Naive thymus-derived CD4-positive, alpha-beta T cell (primary cell): ENCODE results near the gene SIK3. TPM values are rescaled to one million over a fixed set of nuclear protein-coding genes. Genes with fewer than 3 reads are reported as not detected.

Source experiments
- ATAC-seq: fragments of 150-1000 bp; cut with Tn5 transposase; 2 replicates; pipeline ENCODE4 v1.10.0; 2021; ENCODE audit warnings: mild to moderate bottlenecking, moderate library complexity
- CTCF ChIA-PET: fragments of 350-600 bp; sonication (Branson Sonifier 250); formaldehyde crosslinking; loops from one replicate; lab custom pipeline; 2021; ENCODE audit warnings: antibody characterized with exemption; lab: Charles Lee
- POLR2A ChIA-PET: fragments of 350-600 bp; sonication (Branson Sonifier 250); formaldehyde crosslinking; loops from one replicate; lab custom pipeline; 2021; ENCODE audit warnings: antibody characterized with exemption, inconsistent platforms; lab: Charles Lee
- DNase-seq, 9 donors: peaks; one replicate each; pipeline versions ENCODE4 v3.0.0 to v3.0.0-alpha.2; 2020 to 2022; ENCODE audit warnings: mixed read lengths in 1 of 9
- H3K27ac ChIP-seq: one replicate; pipeline ENCODE4 v1.7.0; 2013; ENCODE audit warnings: mild to moderate bottlenecking, low read depth, low read length, moderate library complexity
- H3K27me3 ChIP-seq, 2 donors: one replicate each; pipeline ENCODE4 v1.7.0; 2013; ENCODE audit warnings: low read length in 2 of 2, mild to moderate bottlenecking in 2 of 2, moderate library complexity in 2 of 2; ENCODE audit not compliant: control insufficient read depth in 2 of 2, insufficient read depth in 2 of 2
- H3K36me3 ChIP-seq, 3 experiments: 1 replicate in 2 of 3; 2 replicates in 1 of 3; pipeline ENCODE4 v1.7.0; 2013; ENCODE audit warnings: low read length in 3 of 3, mild to moderate bottlenecking in 3 of 3, moderate library complexity in 1 of 3; ENCODE audit not compliant: insufficient read depth in 3 of 3, control insufficient read depth in 2 of 3
- H3K4me1 ChIP-seq, 2 donors: one replicate each; pipeline ENCODE4 v1.7.0; 2013; ENCODE audit warnings: low read length in 2 of 2, mild to moderate bottlenecking in 2 of 2, moderate library complexity in 1 of 2; ENCODE audit not compliant: control insufficient read depth in 2 of 2, insufficient read depth in 2 of 2
- H3K4me3 ChIP-seq: 2 replicates; pipeline ENCODE4 v1.7.0; 2013; ENCODE audit warnings: mild to moderate bottlenecking, low read length
- H3K9me3 ChIP-seq, 3 experiments: 1 replicate in 2 of 3; 2 replicates in 1 of 3; pipeline ENCODE4 v1.7.0; 2013; ENCODE audit warnings: low read length in 3 of 3; ENCODE audit not compliant: control insufficient read depth in 2 of 3
- H3K27ac Mint-ChIP-seq, 9 donors: one replicate each; pipeline ENCODE4 v1.8.0; 2020 to 2022; ENCODE audit warnings: mixed read lengths in 9 of 9, mild to moderate bottlenecking in 8 of 9, moderate library complexity in 5 of 9, inconsistent platforms in 2 of 9
- H3K27me3 Mint-ChIP-seq, 5 donors: one replicate each; pipeline ENCODE4 v1.8.0; 2021 to 2022; ENCODE audit warnings: mixed read lengths in 5 of 5, mild to moderate bottlenecking in 1 of 5
- H3K36me3 Mint-ChIP-seq, 5 donors: one replicate each; pipeline ENCODE4 v1.8.0; 2020 to 2022; ENCODE audit warnings: mixed read lengths in 5 of 5, mild to moderate bottlenecking in 3 of 5, inconsistent platforms in 1 of 5
- H3K4me1 Mint-ChIP-seq, 7 donors: one replicate each; pipeline ENCODE4 v1.8.0; 2020 to 2022; ENCODE audit warnings: mixed read lengths in 7 of 7, mild to moderate bottlenecking in 3 of 7, inconsistent platforms in 1 of 7
- H3K4me3 Mint-ChIP-seq, 10 donors: one replicate each; pipeline ENCODE4 v1.8.0; 2020 to 2022; ENCODE audit warnings: mild to moderate bottlenecking in 10 of 10, mixed read lengths in 10 of 10, moderate library complexity in 6 of 10, inconsistent platforms in 2 of 10
- H3K9me3 Mint-ChIP-seq, 11 donors: one replicate each; pipeline ENCODE4 v1.8.0; 2020 to 2022; ENCODE audit warnings: mixed read lengths in 11 of 11, mild to moderate bottlenecking in 4 of 11, inconsistent platforms in 1 of 11, moderate library complexity in 1 of 11
- intact Hi-C, 2 donors: fragments of 100-400 bp; cut with micrococcal nuclease; formaldehyde crosslinking; loops; one replicate each; pipeline ENCODE4 v1.15.1; 2023
- polyA plus RNA-seq, 2 donors: library from polyadenylated mRNA; unstranded; fragments of 300-500 nt; fragmentation: Illumina TruSeq; gene quantifications; one replicate each; pipeline ENCODE4 v1.2.3, GENCODE V29; 2021
- total RNA-seq, 6 experiments: library from RNA in 5 of 6; stranded (reverse) in 5 of 6; gene quantifications; 1 replicate in 5 of 6; 2 replicates in 1 of 6; pipeline ENCODE4 v1.2.3 and lab custom pipeline; 2021 to 2026

SIK3 gene
- total and polyA plus RNA-seq, 7 experiments from 2014 or later: 13.3 to 85.2 (median 64.4) TPM

DNA sequence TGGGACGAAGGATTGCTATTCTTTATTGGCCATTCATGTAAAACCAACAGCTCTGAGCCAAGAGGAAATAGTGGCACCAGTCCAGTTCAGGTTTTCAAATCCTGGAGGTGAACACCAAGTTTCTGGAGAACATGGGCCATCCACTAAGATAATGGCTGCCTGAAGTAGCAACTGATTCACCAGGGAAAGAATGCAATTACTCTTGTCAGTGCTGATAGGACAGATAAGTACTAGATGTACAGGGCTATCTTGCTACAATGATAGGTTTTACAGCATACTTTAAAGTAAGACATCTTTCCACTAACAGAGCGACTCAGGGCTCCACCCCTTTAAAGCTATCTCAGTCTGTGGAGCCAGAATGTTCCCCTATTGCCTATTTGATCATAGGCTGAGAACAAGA is 224.0 kb downstream of the SIK3 start:
- H3K27me3 Mint-ChIP-seq: no peaks in the 10 kb centered on the region
- POLR2A ChIA-PET: no interaction called here
- H3K27ac Mint-ChIP-seq: no peak overlapping the region

DNA sequence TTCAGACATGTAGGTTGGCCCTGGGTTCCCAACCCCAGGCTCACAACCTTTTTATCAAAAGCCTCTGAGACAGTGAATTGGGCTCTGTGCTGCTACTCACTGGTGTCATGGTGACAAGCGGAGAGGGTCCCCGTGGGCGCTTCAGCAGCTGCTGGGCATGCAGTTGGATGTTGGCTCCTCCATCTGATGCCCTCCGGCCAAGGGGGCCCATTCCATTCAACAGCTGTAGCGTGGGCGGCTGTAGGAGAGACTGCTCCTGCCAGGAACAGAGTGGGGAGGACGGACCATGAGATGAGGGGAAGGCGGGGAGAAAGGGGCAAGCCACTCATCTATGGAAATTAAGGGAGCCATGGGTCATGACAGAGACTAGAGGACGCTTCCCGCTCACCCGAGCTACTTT is 224.8 kb downstream of the SIK3 start:
- Mint-ChIP-seq H3K27me3 (no peaks in the 10 kb centered on the region), H3K9me3 (no peaks in the 10 kb centered on the region), H3K4me3 (no peak overlapping the region), H3K27ac (no peak overlapping the region), H3K4me1 (peaks cover 0 to 21% (median 0%) of the 10 kb centered on the region in 7 donors), H3K36me3 (peaks cover 24 to 75% (median 35%) of the 10 kb centered on the region in 5 donors)
- ChIA-PET CTCF (no interaction called here), POLR2A (no interaction called here)
- intact Hi-C loops: no loop called here
- Histone ChIP-seq H3K4me1 (no peaks in the 10 kb centered on the region), H3K36me3 (peaks cover 12 to 77% (median 29%) of the 10 kb centered on the region in 3 experiments), H3K9me3 (no peaks in the 10 kb centered on the region), H3K27me3 (no peaks in the 10 kb centered on the region), H3K27ac (no peak overlapping the region), H3K4me3 (no peak overlapping the region)
- DNase-seq (no peak), ATAC-seq (no peak)

More for the DNA sequence above, 224.0 kb downstream of the SIK3 start:
- no peak for DNase-seq
- Histone ChIP-seq H3K36me3 (peaks cover 12 to 70% (median 27%) of the 10 kb centered on the region in 3 experiments), H3K27ac (no peak overlapping the region), H3K4me3 (no peak overlapping the region), H3K9me3 (no peaks in the 10 kb centered on the region), H3K4me1 (no peaks in the 10 kb centered on the region), H3K27me3 (no peaks in the 10 kb centered on the region)
- intact Hi-C loops: no loop called here
- Mint-ChIP-seq H3K36me3 (peaks cover 21 to 70% (median 32%) of the 10 kb centered on the region in 5 donors), H3K4me3 (no peak overlapping the region), H3K4me1 (peaks cover 0 to 21% (median 0%) of the 10 kb centered on the region in 7 donors), H3K9me3 (no peaks in the 10 kb centered on the region)
- CTCF ChIA-PET: no interaction called here
- ATAC-seq: no peak

- no peaks in the 10 kb centered on the region for H3K9me3 Mint-ChIP-seq
- H3K36me3 ChIP-seq: peaks cover 25 to 93% (median 40%) of the 10 kb centered on the region in 3 experiments
These were observed 227.0 kb downstream of the SIK3 start for GRCh38 chr11:116871248-116871647.

DNA sequence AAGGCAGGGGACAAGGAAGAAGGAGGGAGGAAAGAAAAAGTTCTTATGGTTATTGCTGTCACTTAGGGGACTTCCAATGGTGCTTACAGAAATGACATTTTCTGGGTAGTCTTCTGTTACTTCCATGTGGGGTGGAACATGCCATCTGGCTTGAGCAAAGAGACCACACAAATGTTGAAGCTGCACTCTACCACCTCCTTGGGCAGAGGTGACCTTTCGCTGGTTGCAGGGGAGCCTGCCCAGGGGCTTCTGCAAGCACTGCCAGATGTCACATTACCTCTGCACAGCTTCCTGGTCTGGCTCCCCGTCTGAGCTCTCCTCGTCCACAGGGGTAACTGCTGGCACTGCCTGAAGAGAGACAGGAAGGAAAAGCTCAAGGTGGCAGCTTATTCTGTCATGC is 228.2 kb downstream of the SIK3 start:
- DNase-seq (no peak), ATAC-seq (no peak)
- no peak overlapping the region for H3K4me3 Mint-ChIP-seq
- Histone ChIP-seq H3K27ac (no peak overlapping the region), H3K4me3 (no peak overlapping the region), H3K36me3 (peaks cover 25 to 93% (median 33%) of the 10 kb centered on the region in 3 experiments), H3K4me1 (no peaks in the 10 kb centered on the region), H3K9me3 (no peaks in the 10 kb centered on the region), H3K27me3 (no peaks in the 10 kb centered on the region)
- intact Hi-C loops: no loop called here
- no peaks in the 10 kb centered on the region for H3K27me3 Mint-ChIP-seq
- no peaks in the 10 kb centered on the region for H3K9me3 Mint-ChIP-seq
- H3K4me1 Mint-ChIP-seq: peaks cover 0 to 21% (median 3%) of the 10 kb centered on the region in 7 donors
- peak overlapping the region in 2 of 9 donors; percentile 30 to 36 for H3K27ac Mint-ChIP-seq
- ChIA-PET CTCF (no interaction called here), POLR2A (no interaction called here)
- peaks cover 36 to 89% (median 47%) of the 10 kb centered on the region in 5 donors for H3K36me3 Mint-ChIP-seq

More at GRCh38 chr11:116871248-116871647, 227.0 kb downstream of the SIK3 start:
- DNase-seq: no peak
- ChIA-PET POLR2A (no interaction called here), CTCF (interaction anchor here (1.5 kb wide), 1 partner anchor 80 kb away, joined by 3 read pairs; no protein-coding TSS in a partner anchor)
- no peak overlapping the region for H3K4me3 ChIP-seq
- H3K4me1 ChIP-seq: no peaks in the 10 kb centered on the region
- no peaks in the 10 kb centered on the region for H3K9me3 ChIP-seq
- Mint-ChIP-seq H3K27ac (no peak overlapping the region), H3K4me3 (no peak overlapping the region), H3K36me3 (peaks cover 29 to 90% (median 46%) of the 10 kb centered on the region in 5 donors), H3K27me3 (no peaks in the 10 kb centered on the region), H3K4me1 (peaks cover 0 to 21% (median 0%) of the 10 kb centered on the region in 7 donors)
- no peak for ATAC-seq
- H3K27me3 ChIP-seq: no peaks in the 10 kb centered on the region
- no peak overlapping the region for H3K27ac ChIP-seq
- intact Hi-C loops: no loop called here

GRCh38 chr11:116869610-116870009 is 228.6 kb downstream of the SIK3 start:
- intact Hi-C loops: no loop called here
- Histone ChIP-seq H3K9me3 (no peaks in the 10 kb centered on the region), H3K27me3 (no peaks in the 10 kb centered on the region), H3K4me3 (no peak overlapping the region), H3K36me3 (peaks cover 25 to 93% (median 33%) of the 10 kb centered on the region in 3 experiments), H3K27ac (no peak overlapping the region), H3K4me1 (no peaks in the 10 kb centered on the region)
- H3K27ac Mint-ChIP-seq: peak overlapping the region in 1 of 9 donors; percentile 36
- peaks cover 36 to 85% (median 52%) of the 10 kb centered on the region in 5 donors for H3K36me3 Mint-ChIP-seq
- DNase-seq (no peak), ATAC-seq (no peak)
- no peaks in the 10 kb centered on the region for H3K9me3 Mint-ChIP-seq
- ChIA-PET CTCF (no interaction called here), POLR2A (interaction anchor here (0.7 kb wide), 1 partner anchor 225 kb away, joined by 4 read pairs; no protein-coding TSS in a partner anchor)
- peaks cover 0 to 21% (median 3%) of the 10 kb centered on the region in 7 donors for H3K4me1 Mint-ChIP-seq
- no peak overlapping the region for H3K4me3 Mint-ChIP-seq
- H3K27me3 Mint-ChIP-seq: no peaks in the 10 kb centered on the region

DNA sequence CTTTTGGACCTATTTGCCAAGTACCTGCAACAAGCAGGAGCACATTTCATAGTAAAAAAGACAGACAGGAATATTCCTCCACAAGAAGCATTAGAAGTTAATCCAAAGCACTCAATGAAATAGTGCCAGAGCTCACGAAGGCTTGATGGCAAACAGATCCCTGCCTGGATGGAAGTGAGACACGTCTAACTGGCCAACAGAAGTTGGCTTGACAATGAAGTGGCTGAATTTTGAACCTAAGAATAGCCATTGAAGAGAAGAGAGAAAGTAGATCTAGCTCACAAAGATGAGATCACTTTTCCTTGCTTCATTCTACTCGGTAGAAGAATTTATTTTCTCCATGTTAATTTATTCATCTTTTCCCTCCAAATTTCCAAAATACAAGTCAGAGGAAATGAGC is 230.2 kb downstream of the SIK3 start:
- no peak overlapping the region for H3K27ac ChIP-seq
- ChIA-PET POLR2A (interaction anchor here (3.7 kb wide), 1 partner anchor 14 kb away, joined by 12 read pairs; no protein-coding TSS in a partner anchor), CTCF (no interaction called here)
- peak overlapping the region in 1 of 9 donors; percentile 51 for H3K27ac Mint-ChIP-seq
- H3K4me3 ChIP-seq: no peak overlapping the region
- peaks cover 21 to 93% (median 31%) of the 10 kb centered on the region in 3 experiments for H3K36me3 ChIP-seq
- no peaks in the 10 kb centered on the region for H3K4me1 ChIP-seq
- intact Hi-C loops: no loop called here
- DNase-seq: no peak
- no peak for ATAC-seq
- no peak overlapping the region for H3K4me3 Mint-ChIP-seq
- H3K9me3 Mint-ChIP-seq: no peaks in the 10 kb centered on the region
- H3K27me3 Mint-ChIP-seq: no peaks in the 10 kb centered on the region
- H3K27me3 ChIP-seq: no peaks in the 10 kb centered on the region
- H3K9me3 ChIP-seq: no peaks in the 10 kb centered on the region
- peaks cover 0 to 21% (median 3%) of the 10 kb centered on the region in 7 donors for H3K4me1 Mint-ChIP-seq
- peaks cover 32 to 85% (median 58%) of the 10 kb centered on the region in 5 donors for H3K36me3 Mint-ChIP-seq

GRCh38 chr11:116867619-116868018 is 230.6 kb downstream of the SIK3 start:
- H3K4me3 ChIP-seq: no peak overlapping the region
- H3K27me3 Mint-ChIP-seq: no peaks in the 10 kb centered on the region
- no peaks in the 10 kb centered on the region for H3K9me3 ChIP-seq
- no peak for ATAC-seq
- H3K4me3 Mint-ChIP-seq: no peak overlapping the region
- H3K27me3 ChIP-seq: no peaks in the 10 kb centered on the region
- intact Hi-C loops: no loop called here
- CTCF ChIA-PET: no interaction called here
- DNase-seq: no peak
- H3K4me1 Mint-ChIP-seq: peaks cover 0 to 21% (median 3%) of the 10 kb centered on the region in 7 donors
- H3K27ac ChIP-seq: no peak overlapping the region
- H3K27ac Mint-ChIP-seq: no peak overlapping the region
- no peaks in the 10 kb centered on the region for H3K9me3 Mint-ChIP-seq
- peaks cover 18 to 91% (median 26%) of the 10 kb centered on the region in 3 experiments for H3K36me3 ChIP-seq
- H3K4me1 ChIP-seq: no peaks in the 10 kb centered on the region
- H3K36me3 Mint-ChIP-seq: peaks cover 27 to 82% (median 53%) of the 10 kb centered on the region in 5 donors
- POLR2A ChIA-PET: interaction anchor here (3.7 kb wide), 1 partner anchor 14 kb away, joined by 12 read pairs; no protein-coding TSS in a partner anchor
